ENCODE data around the gene CTNNAL1.
"Not testable (repeated sequence)": the region's sequence is repeated elsewhere in the genome, so short reads cannot be mapped to it uniquely, and the experiment has no call there.

CTNNAL1 gene

GRCh38 chr9:108983885-108984284 lies 29.4 kb downstream of the CTNNAL1 start:
- no peak for DNase-seq

- no peak for DNase-seq
Observed at GRCh38 chr9:108980893-108981292, 32.4 kb downstream of the CTNNAL1 start.

GRCh38 chr9:108978205-108978604 lies 35.1 kb downstream of the CTNNAL1 start:
- no peak for DNase-seq

DNA sequence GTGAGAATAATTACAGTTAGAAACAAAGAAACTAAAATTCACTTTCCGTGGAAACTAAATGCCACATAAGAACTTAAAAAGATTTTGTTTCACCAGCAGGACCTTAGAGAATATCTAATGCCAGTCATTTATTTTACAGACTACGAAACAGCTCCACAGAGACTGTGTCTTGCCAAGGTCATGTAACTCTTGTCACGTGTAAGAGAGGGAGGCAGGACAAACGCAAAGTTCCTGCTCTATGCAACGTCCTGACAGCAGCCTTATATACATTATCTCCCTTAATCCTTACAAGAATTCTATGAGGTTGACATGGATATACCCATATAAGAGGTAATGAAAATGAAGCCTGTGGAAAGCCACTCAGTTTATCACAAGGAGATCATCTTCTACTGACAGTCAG lies 39.4 kb downstream of the CTNNAL1 start:
- no peak for DNase-seq

DNA sequence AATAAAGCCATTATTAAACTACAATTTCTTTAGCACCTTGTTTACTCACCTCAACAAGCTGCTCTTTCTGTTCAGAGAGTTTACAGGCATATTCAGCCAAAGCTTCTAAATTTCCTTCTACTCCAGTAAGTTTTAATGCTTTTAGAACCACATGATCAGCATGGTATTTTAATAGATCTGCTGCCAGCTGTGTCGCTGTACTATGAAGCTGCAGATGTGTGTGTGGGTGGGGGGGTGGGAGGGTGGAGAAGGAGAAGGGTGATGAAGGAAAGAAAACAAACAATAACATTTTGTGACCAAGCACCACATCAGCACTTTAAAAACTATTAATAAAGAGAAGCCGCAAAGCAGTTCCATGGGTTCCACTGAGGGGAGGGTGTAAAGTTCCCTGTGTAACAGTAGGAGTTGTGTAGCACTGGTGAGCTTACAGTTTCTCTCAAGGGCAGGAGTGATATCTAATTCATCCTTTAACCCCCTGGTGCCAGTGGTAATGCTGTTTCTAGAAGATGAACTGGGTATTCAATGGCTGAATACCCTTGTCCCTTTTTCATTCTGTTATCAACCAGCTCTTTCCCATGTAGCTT lies 40.6 kb downstream of the CTNNAL1 start:
- no peak for DNase-seq

GRCh38 chr9:108972186-108972585 lies 41.1 kb downstream of the CTNNAL1 start:
- DNase-seq = no peak

DNA sequence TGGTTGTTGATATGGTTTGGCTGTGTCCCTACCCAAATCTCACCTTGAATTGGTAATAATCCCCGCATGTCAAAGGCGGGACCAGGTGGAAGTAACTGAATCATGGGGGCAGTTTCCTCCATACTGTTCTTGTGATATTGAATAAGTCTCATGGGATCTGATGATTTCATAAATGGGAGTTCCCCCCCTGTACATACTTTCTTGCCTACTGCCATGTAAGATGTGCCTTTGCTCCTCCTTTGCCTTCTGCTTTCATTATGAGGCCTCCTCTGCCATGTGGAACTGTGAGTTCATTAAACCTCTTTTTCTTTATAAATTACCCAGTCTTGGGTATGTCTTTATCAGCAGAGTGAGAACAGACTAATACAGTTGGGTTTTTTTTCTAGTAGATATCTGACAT lies 41.9 kb downstream of the CTNNAL1 start:
- not testable (repeated sequence) for DNase-seq

DNA sequence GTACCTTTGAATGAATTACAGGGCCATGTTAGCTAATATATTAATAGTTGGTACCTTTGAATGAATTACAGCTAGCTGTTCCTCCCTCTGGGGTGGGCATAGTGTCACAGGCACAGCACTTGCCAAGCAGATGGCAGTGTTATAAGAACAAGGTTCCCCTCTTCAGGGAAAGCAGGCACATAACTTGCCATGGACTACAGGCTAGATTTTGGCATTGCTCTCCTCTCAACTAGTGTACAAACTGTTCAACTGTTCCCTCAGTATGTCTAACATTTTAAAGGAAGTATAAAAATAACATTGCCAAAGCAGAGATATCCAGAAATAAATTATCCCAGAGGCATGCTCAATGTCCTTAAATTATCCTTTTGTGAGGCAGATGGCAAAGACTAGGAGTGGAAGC lies 45.4 kb downstream of the CTNNAL1 start:
- no peak for DNase-seq

DNA sequence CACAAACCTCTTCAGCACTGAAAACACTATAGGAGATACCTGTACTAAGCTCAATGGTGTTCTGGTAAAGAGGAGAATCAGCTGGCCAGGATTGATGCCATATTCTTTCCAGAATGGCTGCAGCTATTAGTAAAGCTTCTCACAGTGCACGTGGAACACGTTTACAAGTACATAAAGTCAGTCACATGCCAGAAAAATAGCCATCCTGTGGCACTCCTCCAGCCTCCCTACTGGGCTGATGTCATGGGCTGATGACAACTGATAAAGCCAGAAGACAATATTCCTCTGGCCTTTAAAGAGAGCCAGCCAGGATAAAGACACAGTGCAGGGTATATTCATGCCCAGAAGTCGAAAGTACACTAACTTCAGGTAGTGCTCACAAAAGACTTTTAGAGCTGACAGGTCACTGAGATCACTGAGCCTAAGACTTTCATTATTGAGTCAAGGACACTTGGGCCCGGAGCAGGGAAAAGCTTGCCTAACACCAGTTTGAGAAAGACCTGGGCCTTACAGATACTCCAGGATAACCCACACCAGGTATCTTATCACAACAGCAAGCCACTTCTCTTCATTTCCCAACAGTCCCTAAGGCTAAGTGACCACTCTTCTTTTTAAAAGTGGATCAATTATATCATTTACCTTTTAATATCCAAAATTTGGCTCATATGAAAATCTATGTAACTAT lies 49.7 kb downstream of the CTNNAL1 start:
- DNase-seq = no peak

DNA sequence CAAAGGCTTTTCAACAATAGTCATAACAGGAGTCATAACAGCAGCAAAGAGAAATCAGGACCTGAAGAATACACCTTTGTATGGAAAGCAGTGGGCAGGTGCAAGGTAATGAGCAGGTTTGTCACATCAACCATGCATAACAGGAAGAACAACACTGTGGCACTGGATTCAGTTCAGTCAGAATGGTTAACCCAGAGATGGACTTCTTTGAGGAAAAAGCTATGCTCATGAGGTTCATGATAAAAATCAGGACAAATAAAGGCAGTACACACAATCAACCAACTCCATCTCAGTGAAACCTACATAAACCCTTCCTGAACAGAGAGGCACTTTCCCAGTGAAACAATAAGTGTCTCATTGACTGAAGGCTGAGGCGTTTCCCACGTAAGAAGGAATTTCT lies 52.1 kb downstream of the CTNNAL1 start:
- DNase-seq = no peak

DNA sequence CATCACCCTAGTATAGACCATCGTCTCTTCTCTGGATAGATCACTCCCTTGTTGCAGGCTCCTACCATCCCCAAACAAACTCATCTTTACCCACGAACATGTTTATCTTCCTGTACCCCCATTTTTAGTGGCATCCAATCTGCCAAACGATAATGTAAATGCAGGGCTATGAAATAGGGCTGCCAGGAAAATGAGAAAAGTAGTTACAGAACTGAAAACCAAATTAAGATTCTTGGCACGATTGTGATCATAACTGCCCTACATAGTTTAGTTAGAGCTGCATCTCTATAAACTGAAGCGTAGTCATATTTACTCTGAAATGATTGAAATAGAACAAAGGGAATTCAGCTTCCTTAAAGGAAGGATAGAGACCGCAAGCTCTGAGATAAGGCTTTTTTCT lies 53.0 kb downstream of the CTNNAL1 start:
- DNase-seq = no peak

DNA sequence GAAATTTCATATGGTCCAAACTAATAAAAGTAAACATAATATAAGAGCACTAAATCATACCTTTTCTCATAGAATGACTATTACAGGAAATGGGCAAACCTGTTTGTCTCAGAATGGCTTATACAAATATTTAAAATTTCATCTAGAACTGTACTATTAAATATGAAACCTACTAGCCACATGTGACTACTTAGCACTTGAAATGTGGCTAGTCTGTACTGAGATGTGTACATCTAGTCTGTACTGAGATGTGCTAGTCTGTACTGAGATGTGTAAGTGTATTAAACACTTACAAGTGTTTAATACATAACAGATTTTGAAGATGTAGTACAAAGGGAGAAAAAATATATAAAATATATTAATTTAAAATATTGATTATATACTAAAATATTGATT lies 56.7 kb downstream of the CTNNAL1 start:
- no peak for DNase-seq

GRCh38 chr9:108956022-108956630 lies 57.2 kb downstream of the CTNNAL1 start:
- DNase-seq = no peak

DNA sequence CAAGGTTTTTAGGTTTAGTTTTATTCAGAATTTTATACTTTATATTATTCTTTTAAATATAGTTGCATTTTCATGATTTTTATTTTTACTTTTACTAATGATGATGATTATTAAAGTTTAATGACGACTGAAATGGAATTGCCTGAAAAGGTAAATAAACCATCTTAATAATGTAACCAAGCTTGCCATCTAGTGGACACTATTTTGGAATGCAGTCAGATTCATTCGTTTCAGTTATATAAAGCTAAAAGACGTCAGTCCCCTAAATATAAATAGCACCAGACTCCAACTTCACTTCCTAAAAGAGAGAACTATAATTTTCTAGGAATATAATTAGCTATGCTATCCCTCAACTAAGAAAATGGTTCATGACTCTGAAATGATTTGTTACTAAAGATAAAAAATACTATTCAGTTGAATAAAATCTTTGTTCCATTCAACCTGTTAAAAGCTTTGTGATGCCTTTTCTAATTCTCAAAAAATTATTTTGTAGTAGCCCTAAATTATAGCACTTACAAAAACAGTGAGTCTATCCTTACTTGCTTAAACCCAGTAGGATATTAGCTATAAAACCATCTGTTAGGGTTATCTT lies 59.2 kb downstream of the CTNNAL1 start:
- DNase-seq = peak; percentile 63 to 68

DNA sequence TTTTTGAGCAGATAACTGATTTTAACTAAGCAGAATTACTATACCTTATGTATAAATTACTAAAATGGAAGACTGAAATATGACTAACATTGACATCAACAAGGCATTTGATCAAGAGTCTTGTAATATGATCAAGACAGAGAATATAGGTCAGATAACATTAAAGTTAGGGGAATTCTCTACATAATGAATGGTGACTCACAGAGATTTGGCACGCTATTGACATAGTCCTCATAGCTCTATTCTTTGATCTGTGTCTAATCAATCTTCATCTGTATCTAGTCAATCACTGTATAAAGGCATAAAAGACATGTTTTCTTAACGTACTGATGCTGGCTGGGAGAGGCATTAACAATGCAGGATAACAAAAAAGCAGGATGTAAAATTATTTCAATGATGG lies 61.7 kb downstream of the CTNNAL1 start:
- no peak for DNase-seq

DNA sequence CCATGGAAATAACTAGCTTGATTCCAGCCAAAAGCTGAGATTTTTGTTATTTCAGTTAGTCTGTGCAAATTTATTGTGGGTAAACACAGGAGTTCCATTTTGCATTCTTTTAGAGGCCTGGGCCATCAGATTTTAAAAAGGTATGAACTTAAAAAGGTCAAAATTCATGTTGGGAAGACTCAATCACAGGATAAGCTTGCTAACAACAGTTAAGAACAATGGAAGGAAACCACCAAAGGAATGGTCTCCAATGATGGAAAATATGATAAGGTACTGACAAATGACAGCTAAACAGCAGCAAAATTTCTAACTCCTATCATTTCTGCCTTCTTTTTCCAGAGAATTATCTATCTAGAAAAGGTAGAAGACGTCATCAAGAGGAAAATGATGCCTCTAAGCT lies 63.1 kb downstream of the CTNNAL1 start:
- DNase-seq = no peak

DNA sequence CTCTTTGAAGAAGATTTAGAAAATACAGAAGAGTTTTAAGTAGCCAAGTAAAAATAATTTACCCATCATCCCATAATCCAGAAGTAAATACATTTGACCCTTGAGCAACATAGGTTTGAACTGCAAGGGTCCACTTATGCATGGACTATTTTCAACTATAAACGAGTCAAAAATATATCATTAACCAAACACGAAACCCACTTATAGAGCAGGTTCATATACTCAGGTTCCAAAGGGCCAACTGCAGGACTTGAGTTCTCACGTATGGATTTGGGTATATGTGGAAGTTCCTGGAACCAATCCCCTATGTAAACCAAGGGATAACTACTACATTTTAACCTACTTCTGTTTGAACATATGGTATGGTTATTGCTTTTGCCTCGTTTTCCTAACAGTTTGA lies 73.3 kb downstream of the CTNNAL1 start:
- no peak for DNase-seq

GRCh38 chr9:108937561-108938305 lies 75.6 kb downstream of the CTNNAL1 start:
- DNase-seq = no peak

DNA sequence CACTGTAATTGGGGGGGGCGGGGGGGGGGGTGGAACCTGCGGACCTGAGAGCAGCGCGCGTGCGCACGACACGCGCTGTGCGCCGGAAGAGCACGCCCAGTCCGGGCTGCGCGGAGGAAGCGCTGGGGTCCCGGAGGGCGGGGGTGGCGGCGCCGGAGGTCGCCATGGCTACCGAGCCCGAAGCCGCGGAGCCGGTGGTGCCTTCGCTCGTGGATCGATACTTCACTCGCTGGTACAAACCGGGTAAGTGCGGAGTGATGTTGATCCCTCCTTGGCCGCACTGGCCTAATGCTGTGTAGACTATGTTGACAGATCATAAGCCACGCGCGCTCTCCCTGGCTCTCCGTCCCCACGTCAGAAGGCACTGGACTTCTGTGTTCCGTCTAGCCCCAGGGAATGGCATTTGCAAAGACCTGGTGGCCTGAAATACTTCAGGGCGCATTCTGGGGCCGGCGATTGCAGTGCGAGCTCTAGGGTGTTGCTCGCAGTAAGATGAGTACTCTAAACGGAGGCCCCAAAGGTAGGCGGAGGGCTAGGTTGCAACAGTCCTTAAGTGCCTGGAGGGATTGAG lies 78.9 kb downstream of the CTNNAL1 start, which contains the start of gene ABITRAM:
TSS of gene ABITRAM (plus strand) at position 78 of the 571 bp plus-strand sequence. CDS start at position 165, 87 bp downstream.
- DNase-seq = peak; percentile 63 to 75

GRCh38 chr9:108933718-108934322 lies 79.5 kb downstream of the CTNNAL1 start, which contains the start of gene ELP1:
ELP1 (minus strand) TSS chr9:108934124; CDS start chr9:108931146, 2,978 bp downstream.
- DNase-seq = peak; percentile 92 to 93

DNA sequence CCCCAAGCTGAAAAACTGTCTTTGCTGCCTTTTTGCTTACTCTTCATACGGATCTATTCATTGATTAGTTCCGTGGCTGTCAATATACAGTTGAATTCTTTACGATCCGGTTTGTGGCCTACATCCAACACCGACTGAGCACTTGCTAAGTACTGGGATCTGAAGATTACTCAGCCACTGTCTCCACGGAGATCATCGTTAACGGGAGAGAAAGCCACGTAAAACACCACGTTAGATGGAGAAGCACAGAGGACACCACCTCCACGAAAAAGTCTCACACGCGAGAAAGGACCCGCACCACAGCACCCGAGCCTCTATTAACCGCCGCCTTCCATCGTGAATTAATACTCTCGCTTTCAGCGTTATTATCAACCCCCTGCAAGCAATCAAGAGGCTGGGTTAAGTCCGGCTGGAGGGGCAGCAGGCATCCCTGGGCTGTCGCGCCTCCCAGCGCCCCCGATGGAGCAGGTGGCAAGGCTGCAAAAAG lies 80.0 kb downstream of the CTNNAL1 start:
- peak in 1 of 2 experiments; percentile 42 for DNase-seq

DNA sequence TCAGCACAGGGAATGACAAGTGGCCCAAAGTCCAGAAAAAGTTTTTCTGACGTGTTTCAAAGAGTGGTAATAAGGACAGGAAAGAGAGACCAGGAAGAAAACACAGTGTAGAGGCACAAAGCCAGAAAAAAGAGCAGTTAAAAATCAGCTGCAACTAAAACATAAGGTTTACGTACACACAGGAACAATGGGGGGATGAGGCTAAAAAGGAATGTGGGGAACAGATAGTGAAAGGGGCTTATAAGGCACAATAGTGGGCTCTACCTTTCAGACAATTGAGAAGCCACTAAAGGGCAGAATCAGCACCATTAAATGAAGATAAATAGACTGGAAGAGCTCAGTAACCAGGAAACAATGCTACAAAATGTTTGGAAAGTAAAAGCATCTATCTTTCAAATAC lies 84.9 kb downstream of the CTNNAL1 start:
- DNase-seq = no peak

Data from Kasumi-1 (cell line).